PFSK-1 (cell line): ENCODE results near the gene TRMT44.

Experiments
- FOXP2 ChIP-seq: optimal IDR thresholded peaks from 2 replicates; pipeline ENCODE3; 2011; ENCODE audit warnings: borderline replicate concordance, control low read depth, inconsistent platforms; ENCODE audit not compliant: insufficient read depth; ENCODE audit errors: extremely low read length, extremely low read depth
- POLR2AphosphoS5 ChIP-seq: IDR thresholded peaks from 2 replicates; pipeline ENCODE4 v1.6.1; 2012; ENCODE audit warnings: low read depth, mild to moderate bottlenecking, control low read depth, low read length, moderate library complexity
- REST ChIP-seq, 2 experiments: IDR thresholded peaks; 2 replicates each; pipeline versions ENCODE4 v1.6.1 to v1.8.0; 2011 to 2012; ENCODE audit warnings: low read depth in 2 of 2, low read length in 2 of 2, control low read depth in 1 of 2, inconsistent platforms in 1 of 2, mild to moderate bottlenecking in 1 of 2, moderate library complexity in 1 of 2; ENCODE audit not compliant: insufficient read depth in 1 of 2
- SIN3A ChIP-seq: IDR thresholded peaks from 2 replicates; pipeline ENCODE4 v1.6.1; 2012; ENCODE audit warnings: mild to moderate bottlenecking, low read length, moderate library complexity, borderline replicate concordance; ENCODE audit not compliant: insufficient read depth
- TAF1 ChIP-seq: IDR thresholded peaks from 2 replicates; pipeline ENCODE4 v1.6.1; 2012; ENCODE audit warnings: low read length, control low read depth, borderline replicate concordance; ENCODE audit not compliant: insufficient read depth

GRCh38 chr4:8451440-8452182, 11.0 kb downstream of the TRMT44 start:
- TF ChIP-seq SIN3A (no peak), REST (IDR thresholded peaks at IDR 0.05; ENCODE audit: insufficient read depth in 1 of 2, low read depth in 2 of 2, low read length in 2 of 2) (no peak), POLR2AphosphoS5 (no peak), TAF1 (no peak), FOXP2 (no peak)
